ENCODE measurements around the gene CHGA. TPM values are rescaled to one million over a fixed set of nuclear protein-coding genes. Genes with fewer than 3 reads are reported as not detected.

CHGA gene
- total RNA-seq, 1 donor from 2014 or later: not detected

DNA sequence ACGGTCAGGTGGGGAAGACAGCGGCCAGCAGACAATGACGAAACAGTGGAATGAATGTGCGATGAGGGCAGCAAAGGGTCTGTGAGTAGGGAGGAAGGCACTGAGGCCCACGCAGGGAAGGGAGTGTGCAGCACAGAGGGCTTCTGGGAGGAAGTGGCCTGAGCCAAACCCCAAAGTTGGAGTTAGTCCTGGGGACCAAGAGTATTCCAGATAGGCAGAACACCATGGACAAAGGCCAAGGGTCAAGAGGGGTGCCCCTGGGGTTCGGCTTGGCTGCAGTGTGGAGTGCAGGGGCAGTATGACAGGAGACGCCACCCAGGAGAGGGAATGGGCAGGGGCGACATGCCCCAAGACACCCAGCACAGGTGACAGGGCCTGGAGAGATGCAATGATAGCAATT lies 58.8 kb downstream of the CHGA start:
- no peak for DNase-seq (ENCODE audit: low spot score)

DNA sequence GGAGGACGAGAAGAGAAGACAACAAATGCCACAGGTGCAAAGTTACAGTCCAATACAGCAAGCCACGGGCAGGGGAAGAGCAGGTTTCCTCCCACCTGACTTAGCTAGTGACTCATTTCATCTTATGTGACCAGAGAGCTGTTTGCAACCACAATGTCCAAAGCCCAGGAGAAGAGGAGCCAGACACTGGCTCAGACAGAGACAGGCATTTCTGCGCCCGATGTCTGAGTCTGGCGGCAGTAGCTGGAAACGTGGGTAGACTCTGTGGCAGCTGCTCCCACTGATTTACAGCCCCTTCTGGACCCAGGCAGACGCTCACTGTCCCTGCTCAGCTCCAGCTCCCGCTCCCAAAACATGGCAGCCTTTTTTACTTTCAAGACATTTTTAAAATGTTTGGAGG lies 60.0 kb downstream of the CHGA start:
- DNase-seq (ENCODE audit: low spot score): no peak

DNA sequence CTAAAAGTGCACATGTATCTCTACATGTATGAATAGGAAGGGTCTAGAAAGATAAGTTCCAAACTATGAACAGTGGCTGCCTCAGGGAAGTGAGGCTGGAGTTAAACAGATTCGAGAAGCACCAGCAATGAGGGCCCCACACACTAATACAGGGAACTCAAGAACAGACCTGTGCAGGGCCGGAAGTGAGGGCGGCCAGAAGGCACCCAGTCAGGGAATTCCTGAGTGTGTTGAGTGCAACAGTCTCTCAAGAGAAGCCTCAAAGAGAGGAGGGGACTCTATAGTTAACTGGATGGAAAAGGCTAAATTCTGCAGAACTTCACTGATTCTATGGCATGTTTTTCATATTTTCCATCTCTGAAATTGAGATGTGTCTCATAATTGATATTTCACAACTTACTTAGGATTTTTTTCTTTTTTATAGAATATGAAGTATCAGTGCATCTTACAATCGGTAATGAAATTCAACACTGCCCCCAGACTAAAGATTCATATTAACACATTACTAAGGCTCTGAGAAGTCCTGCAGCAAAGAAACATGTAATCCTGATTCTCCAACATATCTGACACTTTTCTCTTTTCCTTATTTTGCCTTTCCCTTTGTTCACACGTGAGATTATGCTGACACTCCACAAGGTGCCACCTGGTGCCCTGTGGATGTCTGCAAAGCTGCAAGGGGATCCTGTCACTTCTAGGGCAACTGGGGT lies 61.3 kb downstream of the CHGA start:
- DNase-seq (ENCODE audit: low spot score): no peak

Other genes with a start within 250 kb of the CHGA start
- gene LGMN, start 174.5 kb upstream of the CHGA start, total RNA-seq: 100 TPM
- 33.2 TPM for gene GOLGA5, start 128.8 kb upstream of the CHGA start, total RNA-seq
- 70.4 TPM for gene ITPK1, start 192.8 kb downstream of the CHGA start, total RNA-seq

Measured in ureter (tissue), 1 donor.